Measurements from ENCODE around the gene CATSPERZ.

Gene CATSPERZ

DNA sequence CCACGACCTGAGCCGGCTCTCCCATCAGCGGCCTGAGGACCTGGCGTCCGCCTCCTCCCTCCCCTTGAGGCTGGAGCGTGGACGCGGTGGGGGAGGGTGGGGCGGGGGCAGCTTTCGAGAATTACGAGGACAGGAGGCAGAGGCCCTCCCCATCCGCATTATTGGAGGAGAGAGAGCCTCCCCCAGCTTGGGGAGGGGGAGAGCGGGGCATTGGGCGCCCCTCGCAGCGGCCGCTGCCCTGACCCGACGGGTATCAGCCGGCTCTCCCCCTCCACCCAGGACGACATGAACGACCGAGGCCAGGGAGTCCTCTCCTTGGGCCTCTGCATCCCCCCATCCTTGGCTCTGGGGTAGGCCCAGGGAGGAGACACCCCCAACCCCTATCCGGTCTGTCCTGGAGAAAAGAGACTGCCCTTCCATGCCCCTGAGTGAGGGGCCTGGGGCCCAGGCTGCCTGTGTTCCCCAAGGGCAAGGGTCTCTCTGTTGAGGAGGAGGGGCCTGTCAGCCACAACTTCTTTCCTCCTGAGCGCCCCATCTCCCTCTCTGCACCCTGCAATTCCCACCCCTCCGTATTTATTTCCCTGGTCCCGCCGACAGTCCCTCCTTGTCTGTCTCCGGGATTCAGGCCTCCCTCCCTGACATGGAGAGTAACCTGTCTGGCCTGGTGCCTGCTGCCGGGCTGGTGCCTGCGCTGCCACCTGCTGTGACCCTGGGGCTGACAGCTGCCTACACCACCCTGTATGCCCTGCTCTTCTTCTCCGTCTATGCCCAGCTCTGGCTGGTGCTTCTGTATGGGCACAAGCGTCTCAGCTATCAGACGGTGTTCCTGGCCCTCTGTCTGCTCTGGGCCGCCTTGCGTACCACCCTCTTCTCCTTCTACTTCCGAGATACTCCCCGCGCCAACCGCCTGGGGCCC is 14.0 kb upstream of the CATSPERZ start:
- DNase-seq (ENCODE audit: low read depth) = no peak

GRCh38 chr11:64286801-64287159 is 13.4 kb upstream of the CATSPERZ start:
- no peak for DNase-seq (ENCODE audit: low read depth)

GRCh38 chr11:64287676-64288352 is 12.3 kb upstream of the CATSPERZ start:
- DNase-seq (ENCODE audit: low read depth) = no peak

DNA sequence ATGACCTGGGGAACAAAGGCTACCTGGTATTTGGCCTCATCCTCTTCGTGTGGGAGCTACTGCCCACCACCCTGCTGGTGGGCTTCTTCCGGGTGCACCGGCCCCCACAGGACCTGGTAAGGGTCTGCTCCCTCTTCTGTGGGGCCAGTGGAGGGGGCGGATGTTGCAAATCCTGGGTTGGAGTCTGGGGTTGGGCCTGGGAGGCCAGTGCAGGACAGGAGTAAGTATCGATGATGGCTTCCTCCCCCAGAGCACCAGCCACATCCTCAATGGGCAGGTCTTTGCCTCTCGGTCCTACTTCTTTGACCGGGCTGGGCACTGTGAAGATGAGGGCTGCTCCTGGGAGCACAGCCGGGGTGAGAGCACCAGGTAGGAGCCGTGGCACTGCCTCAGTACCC is 11.8 kb upstream of the CATSPERZ start:
- no peak for DNase-seq (ENCODE audit: low read depth)

GRCh38 chr11:64289002-64289564 is 11.1 kb upstream of the CATSPERZ start:
- no peak for DNase-seq (ENCODE audit: low read depth)

DNA sequence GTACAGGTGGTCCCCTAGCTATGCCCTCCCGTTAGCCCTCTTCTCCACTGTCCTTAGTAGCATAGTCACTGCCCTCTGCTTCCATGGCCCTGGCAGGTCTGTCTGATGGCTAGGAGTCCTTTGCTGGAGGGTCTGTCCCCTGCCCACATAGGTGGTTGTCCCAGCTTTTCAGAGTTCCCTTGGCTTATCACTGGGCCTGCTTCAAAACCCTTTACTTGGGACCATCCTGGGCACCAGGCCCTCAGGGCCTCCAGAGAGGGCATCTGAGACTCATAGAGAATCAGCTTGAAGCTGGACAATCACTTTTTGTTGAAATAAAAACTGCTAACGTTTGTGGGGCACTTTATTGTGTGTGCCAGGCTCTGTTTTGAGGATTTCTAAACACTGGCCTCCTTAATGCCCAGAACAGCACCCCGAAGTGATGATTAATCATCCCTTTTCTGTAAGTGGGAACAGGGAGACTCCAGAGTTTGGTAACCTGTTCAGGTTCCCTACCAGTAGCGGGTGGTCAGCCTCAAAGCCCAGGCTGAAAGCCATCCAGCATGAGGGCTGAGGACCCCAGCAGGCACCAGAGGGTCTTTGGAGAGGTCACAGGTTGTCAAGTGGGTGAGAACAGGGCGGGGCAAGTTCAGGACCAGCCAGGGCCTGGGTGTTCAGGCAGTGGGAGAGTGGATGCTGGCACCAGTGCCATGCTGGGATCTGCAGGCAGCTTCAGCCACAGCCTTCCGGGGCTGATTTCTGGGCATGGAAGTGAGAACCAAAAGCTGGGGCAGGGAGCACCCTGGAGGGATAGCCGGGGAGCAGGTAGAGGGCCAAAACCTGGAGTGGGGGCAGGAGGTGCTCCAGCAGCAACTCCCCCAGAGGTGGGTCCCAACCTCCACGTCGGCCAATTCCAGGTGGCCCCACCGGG is 9.6 kb upstream of the CATSPERZ start:
- DNase-seq (ENCODE audit: low read depth) = no peak

- no peak for DNase-seq (ENCODE audit: low read depth)
Observed at GRCh38 chr11:64291262-64291751, 8.9 kb upstream of the CATSPERZ start, which contains the start of gene KCNK4. KCNK4 (plus strand) TSS chr11:64291302; CDS start chr11:64293019, 1,717 bp downstream.

DNA sequence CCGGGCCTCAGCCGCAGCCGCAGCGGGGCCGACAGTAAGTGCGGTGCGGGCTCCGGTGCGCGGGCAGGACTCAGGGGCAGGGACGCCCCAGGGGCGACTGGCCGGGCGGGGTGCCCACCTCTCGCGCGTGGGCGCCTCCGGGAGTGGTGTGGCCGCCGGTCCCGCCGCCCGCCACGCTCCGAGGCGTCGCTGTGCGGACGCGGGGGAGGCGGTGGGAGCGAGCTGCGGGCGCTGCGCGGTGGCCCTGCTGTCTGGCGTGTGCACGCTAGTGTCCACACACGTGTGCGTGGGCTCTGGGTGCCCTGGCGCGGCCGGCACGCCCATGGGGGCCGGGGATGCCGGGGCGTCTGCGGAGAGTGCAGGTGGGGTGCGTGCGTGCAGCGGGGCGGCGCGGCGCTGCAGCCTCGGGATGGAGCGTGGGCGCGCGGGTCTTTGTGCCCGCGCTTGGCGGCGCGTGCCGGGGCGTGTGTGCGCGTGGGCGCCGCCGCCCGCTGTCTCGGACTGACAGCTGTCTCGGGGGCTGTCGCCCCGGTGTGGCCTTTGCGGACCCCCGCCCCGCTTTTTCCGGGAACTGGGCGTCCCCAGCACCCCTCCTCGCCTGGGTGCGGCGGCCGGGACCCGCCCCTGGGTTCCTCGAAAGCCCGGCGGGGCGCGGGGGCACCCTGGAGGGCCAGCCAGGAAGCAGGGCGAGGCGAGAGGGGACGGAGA is 8.3 kb upstream of the CATSPERZ start:
- no peak for DNase-seq (ENCODE audit: low read depth)

DNA sequence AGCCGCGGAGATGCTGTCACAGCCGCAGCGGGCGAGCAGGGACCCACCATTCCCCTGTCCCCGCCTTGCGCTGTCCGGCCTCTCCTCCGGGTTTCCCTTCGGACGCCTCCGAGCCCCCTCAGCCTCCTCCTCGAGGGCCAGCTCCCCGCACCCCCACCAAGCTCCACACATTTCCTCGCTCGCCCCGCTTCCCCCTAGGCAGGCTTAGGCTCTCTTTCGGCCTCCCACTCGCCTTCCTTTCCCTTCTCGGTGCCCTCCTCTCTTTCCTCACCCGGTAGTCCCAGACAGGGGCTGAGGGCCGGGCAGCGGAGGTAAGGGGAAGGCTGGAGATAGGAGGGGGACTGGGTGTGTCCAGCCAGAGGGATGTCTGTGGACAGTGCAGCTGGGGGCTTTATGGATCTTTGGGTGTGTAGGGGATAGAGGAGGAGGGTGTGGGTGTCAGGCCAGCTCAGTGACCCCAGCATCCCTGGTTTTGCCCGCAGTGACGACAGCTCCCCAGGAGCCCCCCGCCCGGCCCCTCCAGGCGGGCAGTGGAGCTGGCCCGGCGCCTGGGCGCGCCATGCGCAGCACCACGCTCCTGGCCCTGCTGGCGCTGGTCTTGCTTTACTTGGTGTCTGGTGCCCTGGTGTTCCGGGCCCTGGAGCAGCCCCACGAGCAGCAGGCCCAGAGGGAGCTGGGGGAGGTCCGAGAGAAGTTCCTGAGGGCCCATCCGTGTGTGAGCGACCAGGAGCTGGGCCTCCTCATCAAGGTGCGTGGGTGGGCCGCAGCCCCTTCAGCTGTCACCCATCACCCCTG is 7.5 kb upstream of the CATSPERZ start:
- no peak for DNase-seq (ENCODE audit: low read depth)

GRCh38 chr11:64294774-64295173 is 5.4 kb upstream of the CATSPERZ start:
- peak; percentile 38 for DNase-seq (ENCODE audit: low read depth)

GRCh38 chr11:64295760-64296159 is 4.4 kb upstream of the CATSPERZ start:
- no peak for DNase-seq (ENCODE audit: low read depth)

DNA sequence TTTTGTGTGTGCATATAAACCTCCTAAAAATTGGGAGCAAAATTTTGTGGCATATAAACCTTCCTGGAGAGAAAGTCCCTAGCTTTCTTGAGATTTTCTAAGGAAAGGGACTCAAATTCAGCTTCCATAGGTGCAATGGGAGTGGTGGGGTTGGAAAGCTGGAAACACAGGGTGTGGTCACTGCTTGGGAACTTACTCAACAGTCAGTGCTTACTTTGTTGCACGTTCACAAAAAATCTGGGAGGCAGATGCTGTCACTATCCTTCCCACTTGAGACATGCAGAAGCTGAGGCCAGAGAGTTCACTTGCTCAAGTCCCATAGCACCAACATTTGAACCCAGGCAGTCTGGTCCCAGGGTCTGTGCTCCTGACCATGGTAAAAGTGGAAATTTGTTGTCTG is 3.9 kb upstream of the CATSPERZ start:
- DNase-seq (ENCODE audit: low read depth) = no peak

DNA sequence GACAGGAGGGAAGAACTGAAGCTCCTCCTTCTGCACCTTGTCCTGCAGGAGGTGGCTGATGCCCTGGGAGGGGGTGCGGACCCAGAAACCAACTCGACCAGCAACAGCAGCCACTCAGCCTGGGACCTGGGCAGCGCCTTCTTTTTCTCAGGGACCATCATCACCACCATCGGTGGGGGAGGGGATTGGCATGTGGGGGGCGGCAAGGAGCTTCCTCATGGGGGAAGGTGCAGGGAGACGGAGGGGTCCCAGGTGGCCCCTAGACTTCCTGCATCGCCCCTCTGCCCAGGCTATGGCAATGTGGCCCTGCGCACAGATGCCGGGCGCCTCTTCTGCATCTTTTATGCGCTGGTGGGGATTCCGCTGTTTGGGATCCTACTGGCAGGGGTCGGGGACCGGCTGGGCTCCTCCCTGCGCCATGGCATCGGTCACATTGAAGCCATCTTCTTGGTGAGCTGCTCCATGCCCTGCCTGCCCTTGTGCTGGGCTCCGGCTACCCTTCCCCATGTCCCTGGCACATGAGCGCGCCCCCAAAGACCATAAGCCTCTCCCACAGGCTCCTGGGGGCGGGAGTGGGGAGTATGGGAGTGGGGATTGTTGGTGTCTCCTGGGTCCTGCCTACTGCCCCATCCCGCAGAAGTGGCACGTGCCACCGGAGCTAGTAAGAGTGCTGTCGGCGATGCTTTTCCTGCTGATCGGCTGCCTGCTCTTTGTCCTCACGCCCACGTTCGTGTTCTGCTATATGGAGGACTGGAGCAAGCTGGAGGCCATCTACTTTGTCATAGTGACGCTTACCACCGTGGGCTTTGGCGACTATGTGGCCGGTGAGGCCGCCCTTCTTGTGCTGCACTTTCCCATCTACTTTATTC is 3.1 kb upstream of the CATSPERZ start:
- DNase-seq (ENCODE audit: low read depth) = no peak

- no peak for DNase-seq (ENCODE audit: low read depth)
Observed at GRCh38 chr11:64297699-64298358, 2.3 kb upstream of the CATSPERZ start.

DNA sequence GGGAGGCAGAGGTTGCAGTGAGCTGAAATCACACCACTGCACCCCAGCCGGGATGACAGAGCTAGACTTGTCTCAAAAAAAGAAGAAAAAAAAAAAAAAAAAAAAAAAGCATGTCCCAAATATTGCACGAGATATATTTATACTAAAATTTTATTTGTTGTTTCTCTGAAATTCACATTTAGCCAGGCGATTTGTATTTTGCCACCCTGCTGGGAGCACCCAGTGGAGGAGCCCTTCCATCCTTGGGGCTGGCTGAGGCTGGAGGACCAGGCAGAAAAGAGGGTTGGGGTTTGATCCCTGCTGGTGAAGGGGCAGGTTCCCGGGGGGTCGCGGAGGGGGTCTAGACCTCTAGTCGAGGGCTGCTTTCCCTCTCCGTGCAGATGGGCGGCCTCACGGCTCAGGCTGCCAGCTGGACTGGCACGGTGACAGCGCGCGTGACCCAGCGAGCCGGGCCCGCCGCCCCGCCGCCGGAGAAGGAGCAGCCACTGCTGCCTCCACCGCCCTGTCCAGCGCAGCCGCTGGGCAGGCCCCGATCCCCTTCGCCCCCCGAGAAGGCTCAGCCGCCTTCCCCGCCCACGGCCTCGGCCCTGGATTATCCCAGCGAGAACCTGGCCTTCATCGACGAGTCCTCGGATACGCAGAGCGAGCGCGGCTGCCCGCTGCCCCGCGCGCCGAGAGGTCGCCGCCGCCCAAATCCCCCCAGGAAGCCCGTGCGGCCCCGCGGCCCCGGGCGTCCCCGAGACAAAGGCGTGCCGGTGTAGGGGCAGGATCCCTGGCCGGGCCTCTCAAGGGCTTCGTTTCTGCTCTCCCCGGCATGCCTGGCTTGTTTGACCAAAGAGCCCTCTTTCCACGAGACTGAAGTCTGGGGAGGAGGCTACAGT is 952 bp upstream of the CATSPERZ start:
- DNase-seq (ENCODE audit: low read depth) = no peak

GRCh38 chr11:64303109-64304031 is 3.2 kb downstream of the CATSPERZ start:
- no peak for DNase-seq (ENCODE audit: low read depth)

DNA sequence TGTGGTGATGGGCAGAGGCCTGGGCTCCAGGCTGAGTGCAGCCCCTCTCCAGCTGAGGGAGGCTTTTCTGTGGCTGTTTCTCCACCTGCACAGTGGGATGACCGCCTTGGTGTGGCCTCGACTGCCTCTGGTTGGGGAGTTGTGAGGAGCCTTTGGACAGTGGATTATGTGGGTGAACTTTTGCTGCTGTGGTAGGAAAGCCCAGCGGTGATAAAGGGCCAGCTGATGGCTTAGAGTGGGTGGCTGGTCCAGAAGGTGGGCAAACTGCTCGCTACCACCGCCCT is 3.8 kb downstream of the CATSPERZ start:
- no peak for DNase-seq (ENCODE audit: low read depth)

Measured in iris pigment epithelial cell (primary cell).